Measurements from ENCODE around the gene USP6. TPM values are rescaled to one million over a fixed set of nuclear protein-coding genes. Genes with fewer than 3 reads are reported as not detected.

USP6 gene
- total and polyA plus RNA-seq, 2 of the 13 experiments (the other 11 are each of a cell fraction or from before 2014, with no cell fraction given): 0.04 TPM; not detected in 1

DNA sequence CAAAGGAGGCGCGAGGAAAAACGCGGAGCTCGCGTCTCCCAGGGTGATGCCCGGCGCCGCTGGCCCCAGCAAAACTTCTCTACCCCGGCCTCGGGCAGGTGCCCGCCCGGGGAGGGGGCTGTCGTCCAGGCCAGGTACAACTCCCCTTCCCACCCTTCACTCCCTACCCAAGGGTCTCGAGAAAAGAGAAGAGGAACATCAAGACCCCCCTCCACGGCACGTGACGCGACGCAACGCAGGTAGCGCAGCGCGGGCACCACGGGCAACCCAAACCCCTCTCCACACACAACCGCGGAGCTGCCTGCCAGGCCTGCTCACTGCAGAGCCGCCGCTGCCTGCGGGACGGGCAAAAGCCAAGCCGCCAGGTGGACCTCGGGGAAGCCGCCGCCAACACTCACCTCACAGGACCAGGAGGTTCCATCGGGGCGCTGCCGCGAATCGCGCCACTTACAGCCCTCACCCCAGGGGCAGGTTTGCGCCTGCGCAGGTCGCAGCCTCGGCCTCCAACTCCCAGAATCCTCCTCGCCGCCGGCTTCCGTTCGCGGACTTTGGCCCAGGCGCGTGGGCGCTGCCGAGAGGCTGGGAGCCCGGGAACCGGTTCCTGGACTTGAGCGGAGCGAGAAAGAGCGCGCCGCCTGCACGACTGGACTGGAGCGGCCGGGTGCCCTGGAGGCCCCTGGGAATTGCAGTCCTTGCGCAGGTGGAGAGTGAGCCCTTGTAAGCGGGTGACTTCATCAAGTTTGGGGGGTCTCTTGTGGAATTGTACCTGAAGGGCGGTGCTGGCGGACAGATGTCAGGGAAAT lies 4.2 kb upstream of the USP6 start, which contains the start of gene ZNF232 (continued):
- no peak for TF ChIP-seq RBM22 (optimal IDR thresholded peaks at IDR 0.05; ENCODE audit: low read length)
- TF ChIP-seq SMARCE1 (IDR thresholded peaks at IDR 0.05; ENCODE audit: borderline replicate concordance): no peak
- TF ChIP-seq ZNF615 (CRISPR knock-in tag; IDR thresholded peaks at IDR 0.05; ENCODE audit: borderline replicate concordance): 0 out of 2 replicates have a peak, but pooled peaks have one; percentile 37
- no peak for TF ChIP-seq PCBP1 (IDR thresholded peaks at IDR 0.05; ENCODE audit: borderline replicate concordance, low read depth, low read length)
- peak; percentile 52 for TF ChIP-seq IKZF4 (CRISPR knock-in tag; IDR thresholded peaks at IDR 0.05; ENCODE audit: borderline replicate concordance, low read depth, not compliant biosample characterization)
- TF ChIP-seq, protein P1, sequence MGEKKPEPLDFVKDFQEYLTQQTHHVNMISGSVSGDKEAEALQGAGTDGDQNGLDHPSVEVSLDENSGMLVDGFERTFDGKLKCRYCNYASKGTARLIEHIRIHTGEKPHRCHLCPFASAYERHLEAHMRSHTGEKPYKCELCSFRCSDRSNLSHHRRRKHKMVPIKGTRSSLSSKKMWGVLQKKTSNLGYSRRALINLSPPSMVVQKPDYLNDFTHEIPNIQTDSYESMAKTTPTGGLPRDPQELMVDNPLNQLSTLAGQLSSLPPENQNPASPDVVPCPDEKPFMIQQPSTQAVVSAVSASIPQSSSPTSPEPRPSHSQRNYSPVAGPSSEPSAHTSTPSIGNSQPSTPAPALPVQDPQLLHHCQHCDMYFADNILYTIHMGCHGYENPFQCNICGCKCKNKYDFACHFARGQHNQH (CRISPR knock-in tag; IDR thresholded peaks at IDR 0.05): peak; percentile 64
- TF ChIP-seq ADNP (CRISPR knock-in tag; IDR thresholded peaks at IDR 0.05): no peak
- TF ChIP-seq HNF4A (CRISPR knock-in tag; IDR thresholded peaks at IDR 0.05): peak; percentile 99
- TF ChIP-seq ZBTB20 (CRISPR knock-in tag; IDR thresholded peaks at IDR 0.05; ENCODE audit: borderline replicate concordance, low read depth): peak; percentile 79; the same call in 1 of the 2 replicates
- TF ChIP-seq SP140L (CRISPR knock-in tag; IDR thresholded peaks at IDR 0.05; ENCODE audit: borderline replicate concordance): no peak
- TF ChIP-seq NFE2L2 (IDR thresholded peaks at IDR 0.05; ENCODE audit: low read length): no peak
- no peak; the same call in 1 of the 2 replicates for TF ChIP-seq ZNF431 (CRISPR knock-in tag; IDR thresholded peaks at IDR 0.05; ENCODE audit: borderline replicate concordance, low read depth)
- peak; percentile 91 for TF ChIP-seq ZMAT3 (CRISPR knock-in tag; conservative IDR thresholded peaks at IDR 0.05)
- peak; percentile 66; the same call in 1 of the 2 replicates for TF ChIP-seq NFE2L1 (CRISPR knock-in tag; IDR thresholded peaks at IDR 0.05; ENCODE audit: borderline replicate concordance)
- TF ChIP-seq ETV5 (CRISPR knock-in tag; IDR thresholded peaks at IDR 0.05; ENCODE audit: borderline replicate concordance): peak; percentile 96
- TF ChIP-seq, protein P2, sequence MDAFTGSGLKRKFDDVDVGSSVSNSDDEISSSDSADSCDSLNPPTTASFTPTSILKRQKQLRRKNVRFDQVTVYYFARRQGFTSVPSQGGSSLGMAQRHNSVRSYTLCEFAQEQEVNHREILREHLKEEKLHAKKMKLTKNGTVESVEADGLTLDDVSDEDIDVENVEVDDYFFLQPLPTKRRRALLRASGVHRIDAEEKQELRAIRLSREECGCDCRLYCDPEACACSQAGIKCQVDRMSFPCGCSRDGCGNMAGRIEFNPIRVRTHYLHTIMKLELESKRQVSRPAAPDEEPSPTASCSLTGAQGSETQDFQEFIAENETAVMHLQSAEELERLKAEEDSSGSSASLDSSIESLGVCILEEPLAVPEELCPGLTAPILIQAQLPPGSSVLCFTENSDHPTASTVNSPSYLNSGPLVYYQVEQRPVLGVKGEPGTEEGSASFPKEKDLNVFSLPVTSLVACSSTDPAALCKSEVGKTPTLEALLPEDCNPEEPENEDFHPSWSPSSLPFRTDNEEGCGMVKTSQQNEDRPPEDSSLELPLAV (CRISPR knock-in tag; conservative IDR thresholded peaks at IDR 0.05; ENCODE audit: low read depth): no peak
- no peak for TF ChIP-seq ZNF20 (CRISPR knock-in tag; IDR thresholded peaks at IDR 0.05)
- TF ChIP-seq, protein P3, sequence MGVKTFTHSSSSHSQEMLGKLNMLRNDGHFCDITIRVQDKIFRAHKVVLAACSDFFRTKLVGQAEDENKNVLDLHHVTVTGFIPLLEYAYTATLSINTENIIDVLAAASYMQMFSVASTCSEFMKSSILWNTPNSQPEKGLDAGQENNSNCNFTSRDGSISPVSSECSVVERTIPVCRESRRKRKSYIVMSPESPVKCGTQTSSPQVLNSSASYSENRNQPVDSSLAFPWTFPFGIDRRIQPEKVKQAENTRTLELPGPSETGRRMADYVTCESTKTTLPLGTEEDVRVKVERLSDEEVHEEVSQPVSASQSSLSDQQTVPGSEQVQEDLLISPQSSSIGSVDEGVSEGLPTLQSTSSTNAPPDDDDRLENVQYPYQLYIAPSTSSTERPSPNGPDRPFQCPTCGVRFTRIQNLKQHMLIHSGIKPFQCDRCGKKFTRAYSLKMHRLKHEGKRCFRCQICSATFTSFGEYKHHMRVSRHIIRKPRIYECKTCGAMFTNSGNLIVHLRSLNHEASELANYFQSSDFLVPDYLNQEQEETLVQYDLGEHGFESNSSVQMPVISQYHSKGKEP (CRISPR knock-in tag; IDR thresholded peaks at IDR 0.05): no peak
- no peak for TF ChIP-seq DPF2 (CRISPR knock-in tag; IDR thresholded peaks at IDR 0.05; ENCODE audit: borderline replicate concordance, low read depth)
- TF ChIP-seq, protein P4, sequence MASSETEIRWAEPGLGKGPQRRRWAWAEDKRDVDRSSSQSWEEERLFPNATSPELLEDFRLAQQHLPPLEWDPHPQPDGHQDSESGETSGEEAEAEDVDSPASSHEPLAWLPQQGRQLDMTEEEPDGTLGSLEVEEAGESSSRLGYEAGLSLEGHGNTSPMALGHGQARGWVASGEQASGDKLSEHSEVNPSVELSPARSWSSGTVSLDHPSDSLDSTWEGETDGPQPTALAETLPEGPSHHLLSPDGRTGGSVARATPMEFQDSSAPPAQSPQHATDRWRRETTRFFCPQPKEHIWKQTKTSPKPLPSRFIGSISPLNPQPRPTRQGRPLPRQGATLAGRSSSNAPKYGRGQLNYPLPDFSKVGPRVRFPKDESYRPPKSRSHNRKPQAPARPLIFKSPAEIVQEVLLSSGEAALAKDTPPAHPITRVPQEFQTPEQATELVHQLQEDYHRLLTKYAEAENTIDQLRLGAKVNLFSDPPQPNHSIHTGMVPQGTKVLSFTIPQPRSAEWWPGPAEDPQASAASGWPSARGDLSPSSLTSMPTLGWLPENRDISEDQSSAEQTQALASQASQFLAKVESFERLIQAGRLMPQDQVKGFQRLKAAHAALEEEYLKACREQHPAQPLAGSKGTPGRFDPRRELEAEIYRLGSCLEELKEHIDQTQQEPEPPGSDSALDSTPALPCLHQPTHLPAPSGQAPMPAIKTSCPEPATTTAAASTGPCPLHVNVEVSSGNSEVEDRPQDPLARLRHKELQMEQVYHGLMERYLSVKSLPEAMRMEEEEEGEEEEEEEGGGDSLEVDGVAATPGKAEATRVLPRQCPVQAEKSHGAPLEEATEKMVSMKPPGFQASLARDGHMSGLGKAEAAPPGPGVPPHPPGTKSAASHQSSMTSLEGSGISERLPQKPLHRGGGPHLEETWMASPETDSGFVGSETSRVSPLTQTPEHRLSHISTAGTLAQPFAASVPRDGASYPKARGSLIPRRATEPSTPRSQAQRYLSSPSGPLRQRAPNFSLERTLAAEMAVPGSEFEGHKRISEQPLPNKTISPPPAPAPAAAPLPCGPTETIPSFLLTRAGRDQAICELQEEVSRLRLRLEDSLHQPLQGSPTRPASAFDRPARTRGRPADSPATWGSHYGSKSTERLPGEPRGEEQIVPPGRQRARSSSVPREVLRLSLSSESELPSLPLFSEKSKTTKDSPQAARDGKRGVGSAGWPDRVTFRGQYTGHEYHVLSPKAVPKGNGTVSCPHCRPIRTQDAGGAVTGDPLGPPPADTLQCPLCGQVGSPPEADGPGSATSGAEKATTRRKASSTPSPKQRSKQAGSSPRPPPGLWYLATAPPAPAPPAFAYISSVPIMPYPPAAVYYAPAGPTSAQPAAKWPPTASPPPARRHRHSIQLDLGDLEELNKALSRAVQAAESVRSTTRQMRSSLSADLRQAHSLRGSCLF (CRISPR knock-in tag; IDR thresholded peaks at IDR 0.05; ENCODE audit: borderline replicate concordance): no peak

All from HepG2 (cell line).